Peyer's patch (tissue), 4 donors: ENCODE results near the gene RNF213. TPM values are rescaled to one million over a fixed set of nuclear protein-coding genes. Genes with fewer than 3 reads are reported as not detected.
"Not testable (repeated sequence)": the region's sequence is repeated elsewhere in the genome, so short reads cannot be mapped to it uniquely, and the experiment has no call there.

Source experiments
- DNase-seq, 3 donors: peaks; one replicate each; pipeline ENCODE4 v3.0.0-alpha.2; 2017 to 2019
- H3K27ac ChIP-seq, 4 donors: fragments of 200-600 bp; sonication (generic); one replicate each; pipeline ENCODE4 v1.5.1; 2016 to 2019
- H3K27me3 ChIP-seq, 2 donors: fragments of 200-600 bp; sonication (generic); one replicate each; pipeline ENCODE4 v1.5.1; 2019
- H3K36me3 ChIP-seq, 3 donors: fragments of 200-600 bp; sonication (generic); one replicate each; pipeline ENCODE4 v1.5.1; 2016 to 2019
- H3K4me1 ChIP-seq, 4 donors: fragments of 200-600 bp; sonication (generic); one replicate each; pipeline ENCODE4 v1.5.1; 2016 to 2019
- H3K4me3 ChIP-seq, 4 donors: fragments of 200-600 bp; sonication (generic); 1 replicate in 3 of 4; 2 replicates in 1 of 4; pipeline ENCODE4 v1.5.1; 2016 to 2019; ENCODE audit warnings: mild to moderate bottlenecking in 1 of 4
- H3K9me3 ChIP-seq, 4 donors: fragments of 200-600 bp; sonication (generic); one replicate each; pipeline ENCODE4 v1.5.1; 2016 to 2019; ENCODE audit warnings: mild to moderate bottlenecking in 1 of 4
- POLR2A ChIP-seq, 2 donors: fragments of 450-650 bp; IDR thresholded peaks; one replicate each; pipeline ENCODE4 v1.5.1; 2017; ENCODE audit warnings: antibody characterized with exemption in 2 of 2, mild to moderate bottlenecking in 2 of 2, moderate library complexity in 2 of 2
- total RNA-seq, 4 donors: library from RNA; depleted of rRNA; stranded (reverse); fragments of >200 nt; gene quantifications; one replicate each; pipeline ENCODE4 v1.1.0, GENCODE V29; 2016
- TF ChIP-seq, protein P1 (sequence below), 6 experiments: fragments of 450-650 bp in 4 of 6; fragments of 200-600 bp in 2 of 6; sonication (generic) in 1 of 6; IDR thresholded peaks; one replicate each; pipeline ENCODE4 v1.5.1; 2017 to 2019; ENCODE audit warnings: antibody characterized with exemption in 6 of 6, mild to moderate bottlenecking in 3 of 6, moderate library complexity in 1 of 6

RNF213 gene
- total RNA-seq, 4 donors from 2014 or later = 187 to 404 (median 293) TPM

DNA sequence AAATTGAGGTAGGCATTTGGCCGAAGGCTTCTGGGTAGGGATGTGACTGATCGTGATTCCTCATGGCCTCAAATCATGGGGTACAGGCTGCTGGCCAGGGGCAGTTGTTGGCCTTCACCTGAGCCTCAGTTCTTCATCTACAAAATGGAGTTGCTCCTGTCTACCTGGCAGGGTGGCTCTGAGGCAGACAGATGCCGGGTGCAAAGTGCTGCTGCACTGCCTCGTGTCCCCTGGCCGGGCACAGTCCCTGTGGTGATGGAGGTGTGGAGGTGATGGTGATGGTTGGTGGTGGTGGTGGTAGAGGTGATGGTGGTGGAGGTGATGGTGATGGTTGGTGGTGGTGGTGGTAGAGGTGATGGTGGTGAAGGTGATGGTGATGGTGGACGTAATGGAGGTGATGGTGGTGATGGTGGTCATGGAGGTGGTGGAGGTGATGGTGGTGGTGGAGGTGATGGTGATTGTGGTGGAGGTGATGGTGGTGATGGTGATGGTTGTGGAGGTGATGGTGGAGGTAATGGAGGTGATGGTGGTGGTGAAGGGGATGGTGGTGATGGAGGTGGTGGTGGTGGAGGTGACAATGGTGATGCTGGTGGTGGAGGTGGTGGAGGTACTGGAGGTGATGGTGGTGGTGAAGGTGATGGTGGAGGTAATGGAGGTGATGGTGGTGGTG is 52.6 kb downstream of the RNF213 start:
- DNase-seq = peak in 2 of 3 donors; percentile 9 to 28
- Histone ChIP-seq H3K36me3 (peaks cover 0 to 76% (median 0%) of the 10 kb centered on the region in 3 donors), H3K9me3 (no peaks in the 10 kb centered on the region), H3K27me3 (no peaks in the 10 kb centered on the region), H3K27ac (no peak overlapping the region), H3K4me1 (no peaks in the 10 kb centered on the region), H3K4me3 (no peak overlapping the region)
- no peak for TF ChIP-seq POLR2A (IDR thresholded peaks at IDR 0.05)
- TF ChIP-seq, protein P1, sequence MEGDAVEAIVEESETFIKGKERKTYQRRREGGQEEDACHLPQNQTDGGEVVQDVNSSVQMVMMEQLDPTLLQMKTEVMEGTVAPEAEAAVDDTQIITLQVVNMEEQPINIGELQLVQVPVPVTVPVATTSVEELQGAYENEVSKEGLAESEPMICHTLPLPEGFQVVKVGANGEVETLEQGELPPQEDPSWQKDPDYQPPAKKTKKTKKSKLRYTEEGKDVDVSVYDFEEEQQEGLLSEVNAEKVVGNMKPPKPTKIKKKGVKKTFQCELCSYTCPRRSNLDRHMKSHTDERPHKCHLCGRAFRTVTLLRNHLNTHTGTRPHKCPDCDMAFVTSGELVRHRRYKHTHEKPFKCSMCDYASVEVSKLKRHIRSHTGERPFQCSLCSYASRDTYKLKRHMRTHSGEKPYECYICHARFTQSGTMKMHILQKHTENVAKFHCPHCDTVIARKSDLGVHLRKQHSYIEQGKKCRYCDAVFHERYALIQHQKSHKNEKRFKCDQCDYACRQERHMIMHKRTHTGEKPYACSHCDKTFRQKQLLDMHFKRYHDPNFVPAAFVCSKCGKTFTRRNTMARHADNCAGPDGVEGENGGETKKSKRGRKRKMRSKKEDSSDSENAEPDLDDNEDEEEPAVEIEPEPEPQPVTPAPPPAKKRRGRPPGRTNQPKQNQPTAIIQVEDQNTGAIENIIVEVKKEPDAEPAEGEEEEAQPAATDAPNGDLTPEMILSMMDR (IDR thresholded peaks at IDR 0.05) = no peak

DNA sequence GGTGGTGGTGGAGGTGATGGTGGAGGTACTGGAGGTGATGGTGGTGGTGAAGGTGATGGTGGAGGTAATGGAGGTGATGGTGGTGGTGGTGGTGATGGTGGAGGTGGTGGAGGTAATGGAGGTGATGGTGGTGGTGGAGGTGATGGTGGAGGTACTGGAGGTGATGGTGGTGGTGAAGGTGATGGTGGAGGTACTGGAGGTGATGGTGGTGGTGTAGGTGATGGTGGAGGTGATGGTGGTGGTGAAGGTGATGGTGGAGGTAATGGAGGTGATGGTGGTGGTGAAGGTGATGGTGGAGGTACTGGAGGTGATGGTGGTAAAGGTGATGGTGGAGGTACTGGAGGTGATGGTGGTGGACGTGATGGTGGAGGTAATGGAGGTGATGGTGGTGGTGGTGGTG is 53.3 kb downstream of the RNF213 start:
- H3K4me3 ChIP-seq, H3K4me1 ChIP-seq, H3K9me3 ChIP-seq, H3K27me3 ChIP-seq, H3K27ac ChIP-seq, DNase-seq: not testable (repeated sequence)
- peaks cover 0 to 76% (median 0%) of the 10 kb centered on the region in 3 donors for H3K36me3 ChIP-seq

DNA sequence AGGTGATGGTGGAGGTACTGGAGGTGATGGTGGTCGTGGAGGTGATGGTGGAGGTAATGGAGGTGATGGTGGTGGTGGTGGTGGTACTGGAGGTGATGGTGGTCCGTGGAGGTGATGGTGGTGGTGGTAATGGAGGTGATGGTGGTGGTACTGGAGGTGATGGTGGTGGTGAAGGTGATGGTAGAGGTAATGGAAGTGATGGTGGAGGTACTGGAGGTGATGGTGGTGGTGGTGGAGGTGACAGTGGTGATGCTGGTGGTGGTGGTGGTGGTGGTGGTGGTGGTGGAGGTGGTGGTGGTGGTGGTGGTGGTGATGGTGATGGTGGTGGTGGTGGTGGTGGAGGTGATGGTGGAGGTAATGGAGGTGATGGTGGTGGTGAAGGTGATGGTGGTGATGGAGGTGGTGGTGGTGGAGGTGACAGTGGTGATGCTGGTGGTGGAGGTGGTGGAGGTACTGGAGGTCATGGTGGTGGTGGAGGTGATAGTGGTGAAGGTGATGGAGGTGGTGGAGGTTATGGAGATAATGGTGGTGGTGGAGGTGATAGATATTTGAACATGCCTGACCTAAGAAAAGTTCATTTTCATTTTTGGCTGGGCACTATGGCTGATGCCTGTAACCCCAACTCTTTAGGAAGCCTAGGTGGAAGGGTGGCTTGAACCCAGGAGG is 55.0 kb downstream of the RNF213 start:
- Histone ChIP-seq H3K9me3 (no peaks in the 10 kb centered on the region), H3K36me3 (peaks cover 0 to 76% (median 0%) of the 10 kb centered on the region in 3 donors), H3K4me3 (no peak overlapping the region), H3K27ac (no peak overlapping the region), H3K4me1 (no peaks in the 10 kb centered on the region), H3K27me3 (no peaks in the 10 kb centered on the region)
- no peak for TF ChIP-seq POLR2A (IDR thresholded peaks at IDR 0.05)
- TF ChIP-seq, protein P1 (IDR thresholded peaks at IDR 0.05) = no peak
- peak in 1 of 3 donors; percentile 7 for DNase-seq

DNA sequence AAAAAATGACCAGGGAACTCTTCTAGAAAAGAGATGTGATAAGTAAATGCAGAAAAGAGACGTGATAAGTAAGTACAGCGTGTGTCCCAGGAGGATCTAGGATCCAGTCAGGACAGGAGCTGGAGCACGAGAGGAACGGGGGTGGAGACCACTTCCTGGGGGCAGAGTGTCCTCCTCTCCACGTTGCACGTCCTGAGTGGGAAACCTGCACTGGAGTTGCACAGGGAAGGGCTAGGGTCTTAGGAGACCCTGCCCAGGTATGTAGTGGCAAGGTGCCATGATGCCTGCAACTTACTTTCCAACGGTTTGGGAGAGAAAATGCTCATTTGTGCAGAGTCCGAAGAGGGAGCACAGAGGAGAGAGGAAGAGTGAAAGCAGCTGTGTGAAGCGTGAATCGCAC is 55.8 kb downstream of the RNF213 start:
- TF ChIP-seq, protein P1 (IDR thresholded peaks at IDR 0.05) = no peak
- no peaks in the 10 kb centered on the region for H3K27me3 ChIP-seq
- H3K27ac ChIP-seq = no peak overlapping the region
- DNase-seq = peak in 2 of 3 donors; percentile 16 to 33
- no peaks in the 10 kb centered on the region for H3K4me1 ChIP-seq
- no peak overlapping the region for H3K4me3 ChIP-seq
- H3K9me3 ChIP-seq = no peaks in the 10 kb centered on the region
- H3K36me3 ChIP-seq = peaks cover 0 to 78% (median 0%) of the 10 kb centered on the region in 3 donors

DNA sequence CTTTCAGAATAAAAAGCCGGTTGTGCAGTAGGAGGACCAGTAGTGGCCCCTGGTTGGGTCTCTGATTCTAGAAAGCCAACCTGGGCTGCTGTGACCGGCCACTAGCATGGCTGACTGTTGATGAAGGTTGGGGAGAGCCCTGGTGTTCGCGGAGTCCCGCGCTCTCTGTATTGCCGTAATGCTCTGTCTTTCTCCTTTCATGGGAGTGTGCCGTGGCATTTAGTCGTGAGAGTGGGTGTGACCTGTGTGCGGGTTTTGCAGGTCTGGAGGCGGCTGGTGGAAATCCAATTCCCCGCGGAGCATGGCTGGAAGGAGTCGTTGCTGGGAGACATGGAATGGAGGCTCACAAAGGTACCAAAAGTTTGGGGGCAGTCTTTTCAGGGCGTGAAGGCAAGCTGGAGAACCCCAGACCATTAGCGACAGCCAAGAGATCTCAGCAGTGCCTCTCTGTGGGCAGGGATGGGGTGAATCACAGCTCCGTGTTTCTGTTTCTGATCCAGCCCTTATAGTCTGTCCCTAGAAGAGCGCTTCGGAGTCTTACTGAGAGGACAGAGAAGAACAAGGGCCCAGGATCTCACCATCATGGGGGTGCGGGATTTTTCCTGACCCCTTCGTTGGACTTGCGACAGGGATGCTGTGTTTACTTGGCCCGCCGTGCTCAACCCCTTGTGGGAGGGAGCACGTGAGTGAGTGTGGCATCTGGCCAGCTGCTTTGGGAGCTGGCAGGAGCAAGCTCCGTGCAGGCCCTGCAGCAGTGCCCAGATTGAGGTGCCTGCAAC is 56.5 kb downstream of the RNF213 start:
- Histone ChIP-seq H3K4me3 (no peak overlapping the region), H3K4me1 (no peaks in the 10 kb centered on the region), H3K27me3 (no peaks in the 10 kb centered on the region), H3K27ac (no peak overlapping the region), H3K9me3 (no peaks in the 10 kb centered on the region), H3K36me3 (peaks cover 0 to 78% (median 0%) of the 10 kb centered on the region in 3 donors)
- no peak for TF ChIP-seq POLR2A (IDR thresholded peaks at IDR 0.05)
- TF ChIP-seq, protein P1 (IDR thresholded peaks at IDR 0.05) = no peak
- peak in 2 of 3 donors; percentile 29 to 42 for DNase-seq

DNA sequence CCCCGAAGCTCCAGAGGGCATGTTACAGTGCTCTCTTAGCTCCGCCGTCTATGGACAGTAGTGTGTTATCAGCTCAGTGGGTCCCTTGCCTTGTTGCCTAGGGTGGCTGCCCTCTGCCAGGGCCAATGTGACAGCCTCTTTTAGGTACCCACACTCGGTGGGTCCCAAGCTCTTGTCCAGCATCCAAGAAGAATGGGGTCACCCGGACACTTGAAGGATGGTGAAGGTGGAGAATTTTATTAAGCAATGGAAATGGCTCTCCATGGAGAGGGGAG is 57.0 kb downstream of the RNF213 start:
- no peak overlapping the region for H3K4me3 ChIP-seq
- H3K36me3 ChIP-seq = peaks cover 0 to 78% (median 0%) of the 10 kb centered on the region in 3 donors
- no peaks in the 10 kb centered on the region for H3K4me1 ChIP-seq
- no peaks in the 10 kb centered on the region for H3K27me3 ChIP-seq
- no peaks in the 10 kb centered on the region for H3K9me3 ChIP-seq
- no peak overlapping the region for H3K27ac ChIP-seq
- TF ChIP-seq POLR2A (IDR thresholded peaks at IDR 0.05) = no peak
- TF ChIP-seq, protein P1 (IDR thresholded peaks at IDR 0.05) = no peak
- peak in 1 of 3 donors; percentile 13 for DNase-seq
